A549 (cell line): ENCODE results near the gene ZNF775. TPM values are rescaled to one million over a fixed set of nuclear protein-coding genes. Genes with fewer than 3 reads are reported as not detected.

ENCODE experiments used
- ATAC-seq, 2 experiments: fragments of 200-7000 bp in 1 of 2; fragments of >200 bp in 1 of 2; cut with Nextera tagmentation in 1 of 2; cut with Tn5 transposase in 1 of 2; 3 replicates each; pipeline versions ENCODE4 v1.8.0 to v1.9.1; 2018 to 2020; ENCODE audit warnings: mild to moderate bottlenecking in 1 of 2, moderate library complexity in 1 of 2
- CTCF ChIA-PET: fragments of 300-600 bp; sonication (Branson Sonifier 250); formaldehyde crosslinking; extraction: SDS; loops from one replicate; lab custom pipeline; 2021; ENCODE audit warnings: antibody characterized with exemption, inconsistent platforms; lab: Yijun Ruan, JAX
- POLR2A ChIA-PET: fragments of 350-600 bp; formaldehyde crosslinking; extraction: SDS; loops from one replicate; lab custom pipeline; 2021; ENCODE audit warnings: antibody characterized with exemption, inconsistent platforms; lab: Yijun Ruan, JAX
- DNase-seq, 2 experiments: peaks; one replicate each; pipeline versions ENCODE4 v3.0.0 to v3.0.0-alpha.2; 2011 to 2016; ENCODE audit warnings: low read depth in 1 of 2, low spot score in 1 of 2
- FAIRE-seq: peaks from 2 replicates; lab custom pipeline; 2011; peaks lifted over from hg19 to GRCh38; lab: Jason Lieb, UNC
- H3K27ac ChIP-seq, 2 experiments: fragments of >200 bp; sonication (Bioruptor Twin); formaldehyde crosslinking; 3 replicates each; pipeline ENCODE4 v1.5.1; 2016 to 2017
- H3K4me1 ChIP-seq: fragments of >200 bp; sonication (Bioruptor Twin); formaldehyde crosslinking; 3 replicates; pipeline ENCODE4 v1.6.1; 2016
- H3K4me2 ChIP-seq: fragments of >200 bp; sonication (Bioruptor Twin); formaldehyde crosslinking; 3 replicates; pipeline ENCODE4 v1.6.1; 2016
- H3K4me3 ChIP-seq: fragments of >200 bp; sonication (Bioruptor Twin); formaldehyde crosslinking; 3 replicates; pipeline ENCODE4 v1.5.1; 2016
- H3K9me3 ChIP-seq: fragments of >200 bp; sonication (Bioruptor Twin); formaldehyde crosslinking; 3 replicates; pipeline ENCODE4 v1.6.1; 2016
- BHLHE40 ChIP-seq: IDR thresholded peaks from 2 replicates; pipeline ENCODE4 v1.6.1; 2012; ENCODE audit warnings: low read depth, low read length, inconsistent platforms
- EHMT2 ChIP-seq: fragments of 200-600 bp; sonication (generic); IDR thresholded peaks from 2 replicates; pipeline ENCODE4 v1.6.1; 2016; ENCODE audit warnings: antibody characterized with exemption, low read depth, mild to moderate bottlenecking, moderate library complexity
- EP300 ChIP-seq, 2 experiments: fragments of >200 bp; sonication (Bioruptor Twin); formaldehyde crosslinking; IDR thresholded peaks; 2 replicates in 1 of 2; 3 replicates in 1 of 2; pipeline ENCODE4 v1.6.1; 2016 to 2017
- ESRRA ChIP-seq: fragments of 150-350 bp; IDR thresholded peaks from 2 replicates; pipeline ENCODE4 v1.6.1; 2014; ENCODE audit warnings: mild to moderate bottlenecking, low read length, borderline replicate concordance
- FOSB ChIP-seq: fragments of 250-450 bp; sonication (Bioruptor Pico); IDR thresholded peaks from 2 replicates; pipeline ENCODE4 v1.5.0; 2020; ENCODE audit warnings: mild to moderate bottlenecking, moderate library complexity
- FOSL2 ChIP-seq, 2 experiments: fragments of 450-650 bp in 1 of 2; fragments of >200 bp in 1 of 2; sonication (Bioruptor Twin) in 1 of 2; formaldehyde crosslinking; IDR thresholded peaks; 2 replicates each; pipeline versions ENCODE4 v1.5.0 to v1.6.1; 2016 to 2020; ENCODE audit warnings: mild to moderate bottlenecking in 1 of 2, moderate library complexity in 1 of 2
- FOXS1 ChIP-seq: fragments of 250-450 bp; sonication (Bioruptor Pico); IDR thresholded peaks from 2 replicates; pipeline ENCODE4 v1.5.0; 2020; ENCODE audit warnings: mild to moderate bottlenecking, moderate library complexity
- HDAC2 ChIP-seq: fragments of 200-600 bp; sonication (generic); IDR thresholded peaks from 2 replicates; pipeline ENCODE4 v1.6.1; 2016
- HEYL ChIP-seq: fragments of 250-450 bp; sonication (Bioruptor Pico); IDR thresholded peaks from 2 replicates; pipeline ENCODE4 v1.8.0; 2021; ENCODE audit warnings: mild to moderate bottlenecking, moderate library complexity
- HOXA7 ChIP-seq: fragments of 250-450 bp; sonication (Bioruptor Pico); IDR thresholded peaks from 2 replicates; pipeline ENCODE4 v1.5.0; 2020; ENCODE audit warnings: mild to moderate bottlenecking, moderate library complexity
- JUN ChIP-seq, 2 experiments: fragments of >200 bp; sonication (Bioruptor Twin); formaldehyde crosslinking; IDR thresholded peaks; 2 replicates in 1 of 2; 3 replicates in 1 of 2; pipeline ENCODE4 v1.6.1; 2016 to 2017
- KDM1A ChIP-seq: fragments of 200-600 bp; sonication (generic); IDR thresholded peaks from 2 replicates; pipeline ENCODE4 v1.6.1; 2016; ENCODE audit warnings: low read depth, mild to moderate bottlenecking
- KDM5A ChIP-seq: fragments of 200-600 bp; sonication (generic); IDR thresholded peaks from 2 replicates; pipeline ENCODE4 v1.6.1; 2016; ENCODE audit warnings: antibody characterized with exemption, mild to moderate bottlenecking
- MAFK ChIP-seq: fragments of 450-650 bp; IDR thresholded peaks from 2 replicates; pipeline ENCODE4 v1.6.1; 2014; ENCODE audit not compliant: partially characterized antibody
- MYC ChIP-seq: IDR thresholded peaks from 2 replicates; pipeline ENCODE4 v1.6.1; 2012; ENCODE audit warnings: mild to moderate bottlenecking, inconsistent platforms, low read length, improper control_type of control experiment, borderline replicate concordance
- PHF8 ChIP-seq: fragments of 200-600 bp; sonication (generic); IDR thresholded peaks from 2 replicates; pipeline ENCODE4 v1.6.1; 2016; ENCODE audit warnings: low read depth, mild to moderate bottlenecking, antibody characterized with exemption, moderate library complexity, borderline replicate concordance
- POLR2A ChIP-seq: IDR thresholded peaks from 2 replicates; pipeline ENCODE4 v1.6.1; 2012; ENCODE audit warnings: mild to moderate bottlenecking, low read length
- POLR2AphosphoS2 ChIP-seq: conservative IDR thresholded peaks from 2 replicates; pipeline ENCODE4 v1.6.1; 2012; ENCODE audit warnings: low read length, improper control_type of control experiment, inconsistent platforms
- RAD21 ChIP-seq, 2 experiments: fragments of >200 bp in 1 of 2; sonication (Bioruptor Twin) in 1 of 2; formaldehyde crosslinking in 1 of 2; IDR thresholded peaks in 1 of 2; conservative IDR thresholded peaks in 1 of 2; 2 replicates in 1 of 2; 3 replicates in 1 of 2; pipeline ENCODE4 v1.6.1; 2012 to 2018; ENCODE audit warnings: inconsistent platforms in 1 of 2
- RCOR1 ChIP-seq: fragments of 150-350 bp; IDR thresholded peaks from 2 replicates; pipeline ENCODE4 v1.6.1; 2014; ENCODE audit warnings: antibody characterized with exemption, low read length, low read depth
- RFX5 ChIP-seq: fragments of 450-650 bp; IDR thresholded peaks from 2 replicates; pipeline ENCODE4 v1.7.1; 2014; ENCODE audit warnings: antibody characterized with exemption, mild to moderate bottlenecking, moderate library complexity
- SMC3 ChIP-seq: fragments of >200 bp; sonication (Bioruptor Twin); formaldehyde crosslinking; IDR thresholded peaks from 3 replicates; pipeline ENCODE4 v1.6.1; 2018; ENCODE audit warnings: inconsistent platforms
- TP53 ChIP-seq: fragments of 250-450 bp; sonication (Bioruptor Pico); IDR thresholded peaks from 2 replicates; pipeline ENCODE4 v1.5.0; 2021; ENCODE audit warnings: mild to moderate bottlenecking, moderate library complexity
- ZC3H11A ChIP-seq: fragments of 450-650 bp; IDR thresholded peaks from 2 replicates; pipeline ENCODE4 v1.6.1; 2014; ENCODE audit warnings: antibody characterized with exemption, mild to moderate bottlenecking
- ZSCAN20 ChIP-seq: fragments of 250-450 bp; sonication (Bioruptor Pico); IDR thresholded peaks from 2 replicates; pipeline ENCODE4 v1.8.0; 2022; ENCODE audit warnings: mild to moderate bottlenecking, moderate library complexity
- WGBS: methylation state at CpG from one replicate; pipeline ENCODE4 v1.1.6; 2017; ENCODE audit errors: missing lambda C conversion rate; 5-methylcytosine and 5-hydroxymethylcytosine counted together
- polyA plus RNA-seq, 4 experiments: library from polyadenylated mRNA; depleted of rRNA in 3 of 4; stranded (reverse); fragments of >200 nt; fragmentation: RNase III in 1 of 4; extraction: RNeasy Plus Mini Kit Qiagen cat#74134 plus additional on column Dnase treatment in 1 of 4; gene quantifications; 2 replicates in 3 of 4; 3 replicates in 1 of 4; pipeline ENCODE4 v1.2.3, GENCODE V29; 2011 to 2017
- TF ChIP-seq, protein P1 (sequence below): fragments of >200 bp; sonication (Bioruptor Twin); formaldehyde crosslinking; IDR thresholded peaks from 2 replicates; pipeline ENCODE4 v1.6.1; 2016
- TF ChIP-seq, protein P2 (sequence below): fragments of 450-650 bp; IDR thresholded peaks from 2 replicates; pipeline ENCODE4 v1.6.1; 2014; ENCODE audit warnings: antibody characterized with exemption
- TF ChIP-seq, protein P3 (sequence below): fragments of >200 bp; sonication (Bioruptor Twin); formaldehyde crosslinking; IDR thresholded peaks from 3 replicates; pipeline ENCODE4 v1.5.1; 2016
- TF ChIP-seq, protein P4 (sequence below): IDR thresholded peaks from 2 replicates; pipeline ENCODE4 v1.6.1; 2012; ENCODE audit warnings: low read depth, borderline replicate concordance

Gene ZNF775
- polyA plus RNA-seq, 2 of the 4 experiments (the other 2 are of a cell fraction) = 1.7 to 5.4 TPM

DNA sequence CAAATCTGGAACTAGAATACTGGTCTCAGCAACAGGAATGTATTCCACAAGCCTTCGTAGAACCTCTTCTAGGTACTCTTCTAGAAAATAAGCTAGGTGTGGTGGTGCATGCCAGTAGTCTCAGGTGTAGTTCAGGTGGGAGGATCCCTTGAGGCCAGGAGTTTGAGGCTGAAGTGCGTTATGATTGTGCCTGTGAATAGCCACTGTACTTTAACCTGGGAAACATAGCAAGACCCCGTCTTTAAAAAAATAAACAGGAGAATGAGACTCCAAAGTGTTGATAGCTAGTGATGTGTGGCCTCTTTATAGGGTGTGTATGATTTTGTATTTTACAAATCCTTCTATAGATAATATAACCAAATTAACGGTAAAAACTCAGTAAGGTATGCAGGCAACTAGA is 1.5 kb upstream of the ZNF775 start:
- H3K4me2 ChIP-seq = peak overlapping the region; percentile 93
- CTCF ChIA-PET = interaction anchor here (0.5 to 2.0 kb wide), 11 partner anchors 8 to 72 kb away, joined by 3 to 12 read pairs (median 4); partner anchors contain the start of gene REPIN1
- POLR2A ChIA-PET = interaction anchor here (0.7 to 2.1 kb wide), 3 partner anchors 8 to 651 kb away, joined by 4 to 44 read pairs (median 5); partner anchors contain the start of genes ABCB8 and REPIN1
- DNase-seq (no peak), FAIRE-seq (no peak), ATAC-seq (no peak)
- TF ChIP-seq TP53 (CRISPR knock-in tag) = no peak
- TF ChIP-seq, protein P1, sequence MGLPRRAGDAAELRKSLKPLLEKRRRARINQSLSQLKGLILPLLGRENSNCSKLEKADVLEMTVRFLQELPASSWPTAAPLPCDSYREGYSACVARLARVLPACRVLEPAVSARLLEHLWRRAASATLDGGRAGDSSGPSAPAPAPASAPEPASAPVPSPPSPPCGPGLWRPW = no peak
- no peak for TF ChIP-seq HDAC2
- TF ChIP-seq MYC = no peak
- TF ChIP-seq, protein P2, sequence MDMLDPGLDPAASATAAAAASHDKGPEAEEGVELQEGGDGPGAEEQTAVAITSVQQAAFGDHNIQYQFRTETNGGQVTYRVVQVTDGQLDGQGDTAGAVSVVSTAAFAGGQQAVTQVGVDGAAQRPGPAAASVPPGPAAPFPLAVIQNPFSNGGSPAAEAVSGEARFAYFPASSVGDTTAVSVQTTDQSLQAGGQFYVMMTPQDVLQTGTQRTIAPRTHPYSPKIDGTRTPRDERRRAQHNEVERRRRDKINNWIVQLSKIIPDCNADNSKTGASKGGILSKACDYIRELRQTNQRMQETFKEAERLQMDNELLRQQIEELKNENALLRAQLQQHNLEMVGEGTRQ = no peak
- TF ChIP-seq ESRRA = no peak
- no peak for TF ChIP-seq FOSL2 (IDR thresholded peaks at IDR 0.05)
- TF ChIP-seq FOSL2 (CRISPR knock-in tag; IDR thresholded peaks at IDR 0.05) = no peak
- TF ChIP-seq ZSCAN20 = no peak
- no peak for TF ChIP-seq RFX5
- no peak for TF ChIP-seq MAFK
- TF ChIP-seq ZC3H11A = no peak
- TF ChIP-seq JUN (IDR thresholded peaks at IDR 0.05) = no peak
- TF ChIP-seq FOSB = no peak
- TF ChIP-seq EP300 (IDR thresholded peaks at IDR 0.05) = no peak
- TF ChIP-seq BHLHE40 = no peak
- TF ChIP-seq, protein P3, sequence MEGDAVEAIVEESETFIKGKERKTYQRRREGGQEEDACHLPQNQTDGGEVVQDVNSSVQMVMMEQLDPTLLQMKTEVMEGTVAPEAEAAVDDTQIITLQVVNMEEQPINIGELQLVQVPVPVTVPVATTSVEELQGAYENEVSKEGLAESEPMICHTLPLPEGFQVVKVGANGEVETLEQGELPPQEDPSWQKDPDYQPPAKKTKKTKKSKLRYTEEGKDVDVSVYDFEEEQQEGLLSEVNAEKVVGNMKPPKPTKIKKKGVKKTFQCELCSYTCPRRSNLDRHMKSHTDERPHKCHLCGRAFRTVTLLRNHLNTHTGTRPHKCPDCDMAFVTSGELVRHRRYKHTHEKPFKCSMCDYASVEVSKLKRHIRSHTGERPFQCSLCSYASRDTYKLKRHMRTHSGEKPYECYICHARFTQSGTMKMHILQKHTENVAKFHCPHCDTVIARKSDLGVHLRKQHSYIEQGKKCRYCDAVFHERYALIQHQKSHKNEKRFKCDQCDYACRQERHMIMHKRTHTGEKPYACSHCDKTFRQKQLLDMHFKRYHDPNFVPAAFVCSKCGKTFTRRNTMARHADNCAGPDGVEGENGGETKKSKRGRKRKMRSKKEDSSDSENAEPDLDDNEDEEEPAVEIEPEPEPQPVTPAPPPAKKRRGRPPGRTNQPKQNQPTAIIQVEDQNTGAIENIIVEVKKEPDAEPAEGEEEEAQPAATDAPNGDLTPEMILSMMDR = no peak
- no peak for TF ChIP-seq HEYL (CRISPR knock-in tag)
- TF ChIP-seq FOXS1 (CRISPR knock-in tag) = no peak
- no peak overlapping the region for H3K4me3 ChIP-seq
- WGBS = 20% methylated on average over 4 of the region's 4 CpGs
- H3K9me3 ChIP-seq = no peaks in the 10 kb centered on the region
- H3K27ac ChIP-seq = peak overlapping the region; percentile 97 to 100
- H3K4me1 ChIP-seq = peaks cover 37% of the 10 kb centered on the region

DNA sequence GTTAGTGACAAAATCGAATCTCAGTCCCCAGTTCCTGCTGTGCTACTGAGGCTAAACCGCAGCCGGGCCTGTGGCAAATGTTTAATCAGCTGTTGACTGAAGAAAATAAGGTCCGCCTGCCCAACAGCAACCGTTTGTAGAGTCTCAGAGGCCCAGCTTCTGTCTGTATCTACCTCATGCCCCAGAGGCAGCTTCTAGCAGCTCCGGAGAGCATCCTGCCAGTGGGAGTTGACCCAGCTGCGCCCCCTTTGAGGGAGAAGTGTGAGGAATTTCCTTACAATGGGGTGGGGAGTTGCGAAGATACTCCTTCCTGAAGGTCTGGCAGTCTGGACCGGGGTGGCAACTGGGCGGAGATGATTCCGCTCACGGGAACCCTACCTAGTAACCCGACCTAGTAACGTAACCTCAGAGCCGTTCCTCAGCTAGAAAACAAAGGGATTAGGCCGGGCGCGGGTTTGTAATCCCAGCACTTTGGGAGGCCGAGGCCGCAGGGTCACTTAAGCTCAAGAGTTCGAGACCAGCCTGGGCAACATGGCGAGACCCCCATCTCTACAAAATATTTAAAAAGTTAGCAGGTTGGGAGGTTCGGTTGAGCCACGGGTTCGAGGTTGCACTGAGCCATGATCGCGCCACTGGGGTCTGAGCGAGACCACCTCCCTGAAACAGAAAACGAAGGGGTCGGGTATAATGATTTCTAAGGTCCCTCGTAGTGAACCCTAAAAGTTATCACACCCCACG is 846 bp upstream of the ZNF775 start:
- POLR2A ChIA-PET = interaction anchor here (0.7 to 2.1 kb wide), 4 partner anchors 9 to 650 kb away, joined by 4 to 44 read pairs (median 8); partner anchors contain the start of genes ABCB8 and REPIN1
- TF ChIP-seq POLR2AphosphoS2 (no peak), EHMT2 (no peak), POLR2A (peak; percentile 17; the same call in 1 of the 2 replicates), KDM1A (no peak), JUN (IDR thresholded peaks at IDR 0.05) (peak in 1 of 2 experiments; percentile 16; a peak in 2 of 5 replicates), FOXS1 (CRISPR knock-in tag) (no peak), PHF8 (no peak), FOSB (no peak), SMC3 (peak; percentile 19; the same call in 1 of the 3 replicates), KDM5A (no peak), RCOR1 (no peak), HOXA7 (CRISPR knock-in tag) (no peak), RAD21 (conservative IDR thresholded peaks at IDR 0.05 in 1 of 2, IDR thresholded peaks at IDR 0.05 in 1 of 2) (0 out of 5 replicates have a peak, but pooled peaks have one; percentile 18), FOSL2 (IDR thresholded peaks at IDR 0.05) (no peak), FOSL2 (CRISPR knock-in tag; IDR thresholded peaks at IDR 0.05) (no peak)
- TF ChIP-seq, protein P4, sequence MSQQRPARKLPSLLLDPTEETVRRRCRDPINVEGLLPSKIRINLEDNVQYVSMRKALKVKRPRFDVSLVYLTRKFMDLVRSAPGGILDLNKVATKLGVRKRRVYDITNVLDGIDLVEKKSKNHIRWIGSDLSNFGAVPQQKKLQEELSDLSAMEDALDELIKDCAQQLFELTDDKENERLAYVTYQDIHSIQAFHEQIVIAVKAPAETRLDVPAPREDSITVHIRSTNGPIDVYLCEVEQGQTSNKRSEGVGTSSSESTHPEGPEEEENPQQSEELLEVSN = no peak
- TF ChIP-seq, protein P3 = peak; percentile 29; the same call in 2 of the 3 replicates
- peak overlapping the region; percentile 93 for H3K4me2 ChIP-seq
- WGBS = 3% methylated on average over 22 of the region's 32 CpGs
- CTCF ChIA-PET = interaction anchor here (0.8 to 2.0 kb wide), 8 partner anchors 9 to 71 kb away, joined by 3 to 12 read pairs (median 4); partner anchors contain the start of gene REPIN1
- peak; percentile 54 to 60 for ATAC-seq
- peak overlapping the region; percentile 97 to 100 for H3K27ac ChIP-seq
- H3K4me1 ChIP-seq = peaks cover 37% of the 10 kb centered on the region
- H3K4me3 ChIP-seq = peak overlapping the region; percentile 90
- FAIRE-seq = no peak
- H3K9me3 ChIP-seq = no peaks in the 10 kb centered on the region
- DNase-seq = peak; percentile 72 to 84
